ENCODE results near the gene MAN2B2.

The MAN2B2 gene

DNA sequence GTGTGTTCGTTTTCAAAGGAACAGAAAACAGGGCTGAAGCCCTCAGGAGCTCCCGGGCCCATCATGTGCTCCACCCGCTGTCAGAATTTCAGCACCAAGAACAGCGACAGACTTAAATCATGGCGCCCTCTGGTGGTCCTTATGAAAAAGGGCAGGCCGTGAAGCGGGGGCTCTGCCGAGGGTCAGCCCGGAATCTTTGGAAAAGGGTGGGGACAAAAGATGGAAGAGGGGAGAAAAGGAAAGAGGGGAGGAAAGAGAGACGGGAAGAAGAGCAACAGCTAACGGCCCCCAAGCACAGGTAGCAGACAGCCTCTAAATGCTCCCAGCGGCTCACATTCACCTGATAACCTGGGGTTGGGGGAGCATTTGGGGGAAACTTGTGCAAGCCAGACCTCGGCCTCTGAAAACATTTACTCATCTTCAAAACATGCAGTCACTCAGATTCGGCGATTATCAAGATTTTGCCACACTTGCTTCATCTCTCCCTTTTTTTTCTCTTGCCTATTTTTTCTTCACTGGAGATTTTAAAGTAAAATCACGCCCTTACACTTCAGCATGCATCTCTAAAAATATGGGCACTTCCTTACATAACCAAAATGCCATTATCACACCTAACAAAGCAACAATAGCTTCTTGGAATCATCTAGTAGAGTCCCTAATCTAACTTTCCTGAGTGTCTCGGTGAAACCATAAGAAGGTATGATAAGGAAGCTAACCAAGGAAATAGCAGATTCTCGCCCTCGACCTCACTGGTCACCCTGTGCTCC, 28.1 kb upstream of the MAN2B2 start:
- DNase-seq (ENCODE audit: low read depth) = peak; percentile 31

DNA sequence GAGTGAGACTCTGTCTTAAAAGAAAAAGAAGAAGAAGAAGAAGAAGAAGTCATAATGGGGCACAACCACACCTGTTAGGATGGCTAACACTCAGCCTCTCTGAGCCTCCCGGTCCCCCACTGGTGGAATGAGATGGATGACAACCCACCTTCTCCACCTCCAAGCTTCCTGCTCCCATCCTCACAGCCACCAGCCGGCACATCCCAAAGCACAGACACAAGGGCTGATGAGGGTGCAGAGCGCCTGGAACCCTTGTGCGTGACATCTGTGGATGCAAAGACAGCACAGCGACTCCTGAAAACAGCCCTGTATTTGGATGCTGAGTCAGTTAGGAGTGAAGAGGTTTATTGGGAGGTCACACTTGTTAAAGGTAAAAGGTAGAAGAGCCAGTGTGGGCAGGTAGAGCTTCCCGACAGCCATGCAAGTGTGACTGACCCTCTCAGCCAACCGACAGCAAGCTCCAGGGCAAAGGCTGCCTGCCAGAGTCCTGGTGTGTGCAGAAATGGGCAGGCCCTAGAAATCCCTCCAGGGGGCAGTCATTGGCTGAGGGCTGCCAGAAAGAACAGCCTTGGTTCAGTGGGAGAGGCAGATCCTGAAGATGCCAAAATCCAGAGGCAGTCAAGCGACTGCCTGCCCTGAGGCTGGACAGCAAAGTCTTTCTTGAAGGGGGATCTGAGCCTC, 26.6 kb upstream of the MAN2B2 start:
- DNase-seq (ENCODE audit: low read depth) = no peak

DNA sequence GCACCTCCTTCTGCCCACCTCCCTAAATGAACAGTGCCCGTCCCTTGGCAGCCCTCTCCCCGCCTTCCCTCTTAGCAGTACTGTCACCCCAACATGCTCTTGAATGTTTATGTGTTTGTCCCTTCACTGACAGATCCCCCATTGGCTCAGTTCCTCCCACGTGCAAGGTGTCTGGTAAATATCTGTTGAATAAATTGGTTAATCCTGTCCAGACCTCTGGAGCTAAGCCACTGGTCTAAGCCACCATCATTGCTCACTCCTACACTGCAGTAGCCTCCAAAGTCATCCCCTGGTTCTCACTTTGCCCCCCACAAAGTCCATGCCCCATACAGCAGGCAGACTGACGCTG, 26.1 kb upstream of the MAN2B2 start:
- DNase-seq (ENCODE audit: low read depth) = no peak

DNA sequence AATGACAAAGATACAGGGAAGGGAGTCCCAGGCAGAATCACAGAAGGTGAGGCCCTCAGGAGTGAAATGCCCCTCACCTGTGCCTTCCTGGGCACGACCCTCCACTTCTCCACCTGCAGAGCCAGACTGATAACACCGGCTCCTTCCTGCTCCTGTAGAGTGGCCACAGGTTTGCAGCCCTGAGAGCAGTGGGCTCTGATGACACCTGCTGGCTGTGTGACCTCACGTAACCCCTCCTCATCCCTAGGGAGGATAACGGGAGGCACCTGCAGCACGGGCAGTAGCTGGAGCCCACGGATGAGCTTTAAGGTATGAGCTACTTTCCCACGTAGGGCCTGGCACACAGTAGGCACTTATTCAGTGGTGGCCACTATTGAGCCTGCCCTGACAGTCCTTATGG, 25.5 kb upstream of the MAN2B2 start:
- no peak for DNase-seq (ENCODE audit: low read depth)

DNA sequence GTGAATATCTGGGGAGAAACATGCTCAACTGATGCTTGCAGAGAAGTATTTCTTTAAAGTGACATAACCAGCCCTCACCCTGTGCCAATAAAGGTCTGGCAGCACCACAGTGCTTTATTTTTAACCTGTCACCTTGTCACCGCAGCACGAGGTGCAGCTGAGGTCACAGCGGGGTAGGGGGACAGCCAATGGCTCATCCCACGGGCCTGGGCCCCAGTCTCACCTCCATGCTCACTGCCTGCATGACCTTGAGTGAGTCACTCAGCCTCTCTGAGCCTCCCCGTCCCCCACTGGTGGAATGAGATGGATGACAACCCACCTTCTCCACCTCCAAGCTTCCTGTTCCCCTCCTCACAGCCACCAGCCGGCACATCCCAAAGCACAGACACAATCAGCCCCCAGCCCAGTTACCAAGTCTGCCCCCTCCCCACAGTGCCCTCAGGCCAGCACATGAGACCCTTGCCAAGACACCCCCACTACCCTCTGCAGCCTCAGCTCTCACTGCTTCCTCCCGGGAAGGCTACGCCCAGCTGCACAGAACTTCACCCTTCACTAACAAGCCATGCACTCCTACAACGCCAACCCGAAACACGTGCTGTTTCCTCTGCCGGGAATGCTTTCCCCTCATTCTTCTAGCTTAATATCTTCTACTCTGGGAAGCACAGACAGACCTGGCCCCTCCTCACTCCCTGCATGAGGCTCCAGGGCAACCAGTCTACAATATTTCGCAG, 24.9 kb upstream of the MAN2B2 start:
- DNase-seq (ENCODE audit: low read depth) = no peak

DNA sequence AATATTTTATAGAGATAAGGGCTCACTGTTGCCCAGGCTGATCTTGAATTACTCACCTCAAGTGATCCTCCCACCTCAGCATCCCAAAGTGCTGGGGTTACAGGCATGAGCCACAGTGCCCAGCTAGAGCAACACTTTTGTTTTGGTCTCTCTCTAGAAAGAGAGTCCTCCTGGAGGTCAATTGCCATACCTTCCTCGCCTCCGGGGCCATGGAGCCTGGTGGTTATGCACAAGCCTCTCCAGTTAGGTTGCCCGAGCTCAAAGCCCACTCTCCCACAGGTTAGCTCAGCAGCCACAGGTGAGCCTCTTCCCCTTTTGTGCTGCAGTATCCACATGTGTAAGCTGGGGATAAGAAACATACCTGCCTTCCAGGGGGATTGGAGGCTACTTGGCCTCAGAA, 24.2 kb upstream of the MAN2B2 start:
- no peak for DNase-seq (ENCODE audit: low read depth)

DNA sequence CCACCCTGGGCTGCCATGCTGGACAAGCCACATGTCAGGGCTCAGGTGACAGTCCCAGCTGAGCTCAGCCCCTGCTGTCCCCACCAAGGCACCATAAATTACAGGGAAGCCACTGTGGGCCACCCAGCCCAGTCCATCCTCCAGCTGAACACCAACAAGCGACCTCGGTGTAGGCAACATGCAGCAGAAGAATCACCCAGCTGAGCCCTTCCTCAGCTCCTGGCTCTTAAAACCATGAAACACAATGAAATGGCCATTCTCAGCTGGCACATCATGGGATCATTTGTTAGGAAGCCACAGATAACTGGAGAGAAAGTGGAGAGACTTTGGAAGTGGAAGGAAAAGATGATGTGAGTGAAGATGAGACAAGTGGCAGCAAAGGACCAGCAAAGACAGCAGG, 23.3 kb upstream of the MAN2B2 start:
- DNase-seq (ENCODE audit: low read depth) = no peak

DNA sequence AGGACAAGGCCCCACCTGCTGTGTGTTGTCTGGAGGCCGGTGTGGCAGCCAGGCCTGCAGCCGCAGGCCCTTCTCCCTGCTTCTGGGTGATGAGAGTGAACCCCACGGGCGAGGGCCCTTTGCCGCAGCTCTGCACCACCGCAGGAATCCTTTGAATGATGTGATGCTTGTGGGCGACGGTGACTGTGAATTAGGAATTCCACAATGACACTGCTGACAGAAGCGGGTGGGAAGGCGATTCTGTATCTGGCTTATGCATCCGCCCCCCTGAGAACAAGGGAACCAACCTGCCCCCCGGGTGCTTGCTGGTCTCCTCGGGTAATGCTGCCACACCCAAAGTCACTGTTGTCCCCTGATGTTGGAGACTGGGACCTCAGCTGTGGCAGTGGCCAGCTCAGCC, 19.5 kb upstream of the MAN2B2 start:
- DNase-seq (ENCODE audit: low read depth) = no peak

DNA sequence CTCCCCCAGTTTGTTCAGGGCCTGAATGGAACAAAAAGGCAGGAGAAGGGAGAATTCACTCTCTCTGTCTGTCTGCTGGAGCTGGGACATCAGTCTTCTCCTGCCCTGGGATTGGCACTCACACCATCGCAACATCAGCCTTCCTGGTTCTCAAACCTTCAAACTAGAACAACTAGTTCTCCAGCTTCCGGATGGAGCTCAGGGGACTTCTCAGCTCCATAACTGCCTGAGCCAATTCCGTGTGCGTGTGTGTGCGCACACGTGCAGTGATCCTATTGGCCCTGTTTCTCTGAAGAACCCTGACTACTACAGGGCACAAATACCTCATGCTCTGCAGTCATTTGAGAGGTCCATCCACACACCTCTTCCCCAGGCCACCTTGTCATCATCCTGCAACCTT, 18.7 kb upstream of the MAN2B2 start:
- no peak for DNase-seq (ENCODE audit: low read depth)

DNA sequence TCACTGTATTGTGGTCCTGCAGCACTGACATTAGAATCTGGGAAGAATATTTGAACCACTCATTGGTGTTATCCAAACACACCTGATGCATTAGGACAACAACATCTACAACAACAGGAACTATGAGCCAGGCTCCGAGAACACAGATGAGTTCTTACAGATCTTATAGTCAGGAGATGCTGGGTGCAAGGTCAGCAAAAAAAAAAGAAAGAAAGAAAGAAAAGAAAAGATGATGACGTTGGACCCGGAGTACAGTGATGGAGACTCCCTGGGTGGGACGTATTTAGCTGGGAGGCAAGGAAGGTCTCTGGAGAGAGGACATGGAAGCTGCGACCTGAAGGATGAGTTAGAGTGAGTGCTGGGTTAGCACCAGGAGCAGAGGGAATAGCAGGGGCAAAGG, 17.8 kb upstream of the MAN2B2 start:
- no peak for DNase-seq (ENCODE audit: low read depth)

DNA sequence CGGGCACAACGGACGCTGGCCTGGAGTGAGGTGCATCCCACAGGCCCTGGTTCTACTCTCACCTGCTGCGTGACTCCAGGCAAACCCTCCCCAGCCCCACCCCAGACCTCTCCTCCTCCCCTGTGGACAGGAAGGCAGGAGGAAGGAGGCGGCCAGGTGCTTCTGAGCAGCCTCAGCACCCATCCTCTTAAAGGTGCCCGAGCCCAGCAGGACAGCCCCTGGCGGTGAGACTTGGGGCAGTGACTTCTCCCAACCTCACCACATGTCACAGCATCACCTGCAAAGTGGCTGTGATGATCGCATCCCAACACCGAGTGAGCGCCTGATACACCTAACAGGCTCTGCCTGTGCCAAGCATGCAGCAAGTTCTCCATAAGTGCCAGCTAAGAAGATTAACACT, 17.1 kb upstream of the MAN2B2 start:
- DNase-seq (ENCODE audit: low read depth) = no peak

DNA sequence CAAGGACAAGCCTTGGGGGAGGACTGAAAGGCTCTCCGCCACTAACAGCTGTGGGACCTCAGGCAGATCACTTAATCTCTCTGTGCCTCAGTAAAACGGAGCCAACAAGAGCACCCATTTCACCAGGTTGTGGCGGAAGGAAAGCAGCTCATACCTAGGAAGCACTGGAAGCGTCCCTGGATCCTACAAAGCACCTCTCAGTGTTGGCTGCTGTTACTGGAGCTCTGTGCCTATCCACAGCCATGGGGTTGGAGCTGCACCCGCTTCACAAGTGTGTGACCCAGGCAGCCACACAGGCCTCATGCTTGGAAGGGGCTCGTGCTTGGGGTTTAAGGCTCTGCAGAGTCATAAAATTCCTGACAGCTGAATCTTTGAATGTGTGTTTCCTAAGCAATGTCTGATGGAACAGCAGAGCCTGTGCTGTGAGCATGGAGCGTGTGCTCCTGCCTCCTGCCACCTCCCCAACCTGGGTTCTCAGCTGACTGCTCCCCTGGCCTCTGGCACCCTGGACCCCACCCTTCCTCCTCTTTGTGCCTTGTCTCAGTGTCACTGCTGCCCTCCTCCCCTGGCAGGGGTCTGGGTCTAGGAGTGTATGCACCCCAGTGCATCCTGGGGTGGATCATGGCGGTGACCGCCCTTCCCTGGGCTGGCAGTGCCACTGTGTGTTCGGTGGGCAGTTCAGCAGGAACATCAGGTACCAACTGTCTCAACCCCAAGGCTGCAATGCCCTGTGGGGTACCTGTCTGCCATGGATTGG, 14.4 kb upstream of the MAN2B2 start:
- DNase-seq (ENCODE audit: low read depth) = no peak

DNA sequence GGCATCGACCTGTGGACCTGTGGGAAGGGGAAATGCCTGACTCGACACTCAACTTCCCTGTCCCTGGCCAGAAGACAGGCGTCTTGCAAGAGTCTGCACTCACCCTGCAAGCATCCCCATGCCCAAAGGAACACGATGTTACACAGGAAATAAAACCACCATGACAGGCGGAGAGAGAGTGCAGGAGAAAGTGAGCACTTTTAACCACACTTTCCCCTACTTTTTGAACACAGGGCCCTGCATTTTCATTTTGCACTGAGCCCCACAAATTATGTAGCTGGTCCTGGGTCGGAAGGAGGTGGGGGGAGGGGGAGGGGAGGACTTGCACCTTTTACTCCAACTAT, 13.8 kb upstream of the MAN2B2 start:
- DNase-seq (ENCODE audit: low read depth) = no peak

DNA sequence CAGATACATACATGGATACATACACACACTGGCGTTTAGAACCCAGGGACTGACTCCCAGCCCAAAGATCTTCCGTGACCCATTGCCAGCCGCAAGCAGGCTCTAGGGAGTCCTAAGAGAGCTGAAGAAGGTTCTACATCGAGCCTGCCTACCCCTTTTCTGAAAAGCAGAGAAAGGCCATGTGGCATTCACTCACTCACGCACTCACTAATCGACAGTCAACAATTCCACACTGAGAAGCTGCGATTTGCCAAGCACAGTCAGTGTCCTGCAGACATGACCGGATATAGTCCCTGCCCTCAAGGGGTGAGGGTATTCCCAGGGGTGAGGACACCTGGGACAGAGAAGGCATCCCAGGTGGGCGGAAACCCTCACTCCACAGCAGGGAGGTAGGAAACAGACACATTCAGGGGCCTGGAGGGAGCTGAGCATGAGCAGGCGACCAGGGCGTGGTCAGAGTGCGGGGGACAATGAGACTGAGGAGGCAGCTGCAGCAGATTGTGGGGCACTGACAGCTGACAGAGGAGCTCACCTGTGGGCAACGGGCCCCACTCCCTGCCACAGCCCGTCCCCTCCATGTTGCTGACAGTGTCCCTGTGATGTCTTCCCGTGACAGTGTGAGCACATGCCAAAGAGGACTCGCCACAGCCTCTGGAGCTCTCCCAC, 13.2 kb upstream of the MAN2B2 start:
- DNase-seq (ENCODE audit: low read depth) = no peak

DNA sequence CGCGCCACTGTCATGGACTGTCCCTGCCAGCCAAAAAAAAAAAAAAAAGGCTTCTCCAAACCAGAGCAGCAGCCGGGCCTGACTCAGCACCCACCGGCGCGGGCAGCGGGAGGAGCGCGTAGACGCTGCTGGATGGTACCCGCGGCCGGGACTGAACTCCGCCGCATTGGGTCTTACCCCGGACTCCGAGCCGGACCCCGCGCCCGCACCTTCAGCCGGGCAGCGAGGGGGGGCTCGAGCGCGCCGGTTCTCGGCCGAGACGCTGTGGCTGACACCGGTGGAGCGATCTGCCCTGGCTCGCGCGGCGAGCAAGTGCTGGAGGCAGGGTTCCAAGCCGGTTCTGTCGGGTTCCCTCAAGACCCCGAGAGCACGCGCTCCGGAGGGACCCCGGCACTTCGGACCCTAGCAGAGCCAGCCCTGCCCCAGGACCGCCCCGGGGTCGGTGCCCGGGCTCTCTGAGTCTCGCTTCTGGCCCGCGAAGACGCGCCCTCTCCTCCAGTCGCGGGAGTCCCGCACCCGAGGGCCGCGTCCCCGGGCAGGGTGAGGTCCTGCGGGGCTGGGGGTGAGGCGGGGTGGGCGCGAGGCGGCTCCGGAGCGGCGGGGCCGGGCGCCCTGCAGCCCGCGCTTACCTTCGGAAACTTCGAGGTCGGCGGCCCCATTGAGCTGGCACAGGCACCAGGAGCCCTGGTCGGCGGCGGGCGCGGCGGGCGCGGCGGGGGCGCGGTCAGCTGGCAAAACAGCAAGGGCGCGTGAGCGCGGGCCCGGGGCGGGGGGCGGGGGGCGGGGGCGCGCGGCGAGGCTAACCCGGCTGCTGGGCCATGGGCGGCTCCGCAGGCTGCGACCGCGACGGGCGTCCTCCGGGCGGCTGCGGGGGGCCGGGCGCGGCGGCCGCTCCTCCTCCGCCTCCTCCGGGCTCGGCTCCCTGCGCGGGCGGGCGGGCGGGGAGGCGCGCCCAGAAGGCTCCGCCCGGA, 11.8 kb upstream of the MAN2B2 start:
- DNase-seq (ENCODE audit: low read depth) = no peak

DNA sequence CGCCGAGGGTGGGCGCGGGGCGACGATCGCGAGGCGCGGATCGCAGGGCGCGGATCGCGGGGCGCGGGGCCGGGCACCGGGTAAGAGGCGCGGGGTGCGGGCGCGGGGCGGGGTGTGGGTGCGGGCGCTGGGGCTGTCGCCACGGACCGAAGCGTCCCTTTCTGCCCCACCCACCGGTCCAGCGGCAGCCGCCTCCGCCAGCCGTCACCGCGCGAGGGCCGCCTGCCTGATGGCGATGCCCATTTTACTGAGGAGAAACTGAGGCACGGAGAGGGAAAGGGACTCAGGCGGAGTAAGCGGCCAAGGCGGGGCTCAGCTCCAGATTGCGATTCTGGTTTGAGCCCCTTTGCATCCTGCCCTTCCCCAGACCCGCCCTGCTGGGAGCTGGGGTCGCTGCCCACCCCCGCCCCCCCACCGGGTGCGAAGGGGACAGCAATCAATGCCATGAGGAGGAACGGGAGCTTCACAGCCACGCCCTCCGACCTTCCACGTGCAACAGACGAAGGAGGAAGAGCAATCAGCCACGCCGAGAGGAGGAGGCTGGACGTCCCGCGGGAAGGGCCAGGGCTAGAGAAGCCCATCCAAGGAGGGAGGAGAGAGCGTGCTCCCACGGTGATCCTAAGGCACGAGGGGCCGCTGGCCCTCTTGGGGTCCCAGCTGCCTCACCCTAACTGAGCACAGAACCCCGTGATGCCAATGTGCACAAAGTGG, 10.9 kb upstream of the MAN2B2 start:
- no peak for DNase-seq (ENCODE audit: low read depth)

DNA sequence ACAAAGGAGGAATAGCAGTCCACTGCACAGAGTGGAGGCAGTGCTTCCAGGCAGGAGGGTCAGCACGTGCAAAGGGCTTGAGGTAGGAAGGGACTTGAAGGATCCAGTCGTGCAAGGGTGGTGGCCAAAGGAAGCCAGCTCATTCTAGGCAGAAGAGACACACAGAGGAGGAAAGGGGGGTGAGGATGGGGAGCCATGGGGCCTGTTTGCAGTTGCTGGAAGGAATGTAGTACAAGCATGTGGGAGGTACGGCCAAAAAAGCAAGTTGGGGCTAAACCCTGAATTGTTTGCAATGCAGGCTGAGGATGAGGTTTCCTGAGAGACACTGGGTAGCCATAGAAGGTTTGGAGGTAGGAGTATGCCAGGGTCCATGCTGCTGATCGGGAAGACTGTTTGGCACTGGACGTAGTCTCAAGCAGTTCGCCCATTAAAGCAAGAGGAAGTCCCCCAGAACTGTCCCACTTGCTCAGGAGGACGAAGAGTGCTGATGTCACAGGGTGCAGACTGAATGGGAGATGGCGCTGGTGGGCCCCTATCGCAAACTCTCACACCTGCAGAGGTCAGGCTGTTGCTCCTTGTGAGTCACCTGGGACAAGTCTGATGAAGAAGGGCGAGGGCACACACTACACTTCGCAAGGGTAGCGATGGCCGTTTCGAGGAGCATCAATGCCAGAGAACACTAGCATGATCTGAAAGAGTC, 9.1 kb upstream of the MAN2B2 start:
- no peak for DNase-seq (ENCODE audit: low read depth)

DNA sequence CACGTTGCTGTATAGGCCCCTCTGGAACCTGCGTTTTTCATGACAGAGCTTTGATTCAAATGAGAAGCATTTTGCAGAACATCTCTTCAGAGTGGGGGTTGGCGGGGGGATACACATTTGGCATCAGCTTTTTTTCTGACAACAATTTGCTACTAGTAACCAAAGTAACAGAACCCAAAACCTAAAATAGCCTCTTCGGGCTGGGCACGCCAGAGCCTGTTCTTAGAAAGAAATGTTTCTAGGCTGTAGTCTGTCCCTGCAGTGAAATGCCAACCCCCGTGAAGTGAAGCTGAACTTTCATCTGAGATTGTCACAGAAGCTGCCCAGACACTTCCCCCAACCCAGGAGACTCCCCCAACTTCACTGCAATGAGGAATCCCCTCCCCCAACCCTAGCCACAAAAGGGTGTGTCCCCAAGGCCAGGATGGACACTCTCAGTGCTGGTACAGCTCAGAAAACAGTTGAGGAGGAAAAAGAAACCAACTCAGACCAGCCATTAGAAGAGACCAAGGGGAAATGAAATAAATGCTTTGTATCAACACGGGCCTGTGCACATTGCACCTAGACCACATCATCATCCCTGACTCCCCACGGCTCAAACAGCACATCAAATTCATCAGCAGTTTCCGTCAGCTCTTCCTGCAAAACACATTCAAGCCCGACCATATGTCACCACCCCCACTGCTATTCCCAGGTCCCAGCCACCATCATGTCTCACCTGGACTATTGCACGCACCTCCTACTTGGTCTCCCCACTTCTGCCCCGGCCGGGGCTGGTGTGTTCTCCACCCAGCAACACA, 8.4 kb upstream of the MAN2B2 start:
- DNase-seq (ENCODE audit: low read depth) = no peak

DNA sequence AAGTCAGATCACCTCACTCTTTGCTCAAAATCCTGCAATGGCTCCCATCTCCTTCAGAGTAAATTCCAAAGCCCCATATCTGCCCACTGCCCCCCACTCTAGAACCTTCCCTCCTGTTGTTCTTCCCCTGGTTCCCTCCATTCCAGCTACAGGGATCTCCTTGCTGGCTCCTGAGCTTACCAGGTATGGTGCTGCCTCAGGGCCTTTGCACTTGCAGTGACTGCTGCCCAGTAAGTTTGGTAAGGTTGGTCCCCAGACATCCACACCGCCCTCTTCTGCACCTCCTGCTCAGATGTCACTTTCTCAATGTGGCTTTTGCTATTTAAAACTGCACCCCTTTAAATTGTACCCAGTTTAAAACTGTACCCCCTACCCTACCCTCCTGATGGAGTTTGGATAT, 7.8 kb upstream of the MAN2B2 start:
- DNase-seq (ENCODE audit: low read depth) = no peak
